Measurements from ENCODE around the gene MRTFA.

GRCh38 chr22:40468616-40469015 lies 167.9 kb downstream of the MRTFA start:
- TF ChIP-seq CTCF (IDR thresholded peaks at IDR 0.05) (no peak), POLR2A (IDR thresholded peaks at IDR 0.05) (no peak)

Measured in adrenal gland (tissue), 5 donors.